ENCODE results near the gene ANKRD40.
"Not testable (repeated sequence)": the region's sequence is repeated elsewhere in the genome, so short reads cannot be mapped to it uniquely, and the experiment has no call there.

ANKRD40 gene

DNA sequence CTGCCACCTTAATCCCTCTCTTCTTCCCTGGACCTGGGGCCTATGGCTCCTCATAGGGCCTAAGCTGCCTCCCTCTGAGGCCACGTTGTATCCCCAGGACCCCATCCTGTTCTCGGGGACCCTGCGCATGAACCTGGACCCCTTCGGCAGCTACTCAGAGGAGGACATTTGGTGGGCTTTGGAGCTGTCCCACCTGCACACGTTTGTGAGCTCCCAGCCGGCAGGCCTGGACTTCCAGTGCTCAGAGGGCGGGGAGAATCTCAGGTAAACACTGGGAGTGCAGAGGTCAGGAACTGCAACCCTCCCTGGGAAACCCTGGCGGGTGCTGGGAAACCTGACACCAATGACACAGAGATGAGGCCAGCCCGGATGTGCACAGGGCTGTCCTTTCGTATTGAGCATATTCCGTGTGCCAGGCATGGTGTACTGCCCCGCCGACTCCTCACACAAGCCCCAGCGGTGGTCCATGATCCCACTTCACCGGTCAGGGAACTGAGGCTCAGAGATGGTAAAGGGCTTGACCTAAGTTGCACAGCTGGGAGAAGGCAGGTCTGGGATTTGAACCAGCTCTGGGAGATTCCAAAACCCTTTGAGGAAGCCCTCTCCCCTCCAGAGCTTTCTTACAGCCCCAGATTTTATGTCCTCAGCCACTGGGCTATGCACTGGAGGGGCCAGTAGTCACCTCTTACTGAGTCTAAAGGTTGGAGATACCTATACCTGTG lies 22.9 kb downstream of the ANKRD40 start:
- TF ChIP-seq, protein P1, sequence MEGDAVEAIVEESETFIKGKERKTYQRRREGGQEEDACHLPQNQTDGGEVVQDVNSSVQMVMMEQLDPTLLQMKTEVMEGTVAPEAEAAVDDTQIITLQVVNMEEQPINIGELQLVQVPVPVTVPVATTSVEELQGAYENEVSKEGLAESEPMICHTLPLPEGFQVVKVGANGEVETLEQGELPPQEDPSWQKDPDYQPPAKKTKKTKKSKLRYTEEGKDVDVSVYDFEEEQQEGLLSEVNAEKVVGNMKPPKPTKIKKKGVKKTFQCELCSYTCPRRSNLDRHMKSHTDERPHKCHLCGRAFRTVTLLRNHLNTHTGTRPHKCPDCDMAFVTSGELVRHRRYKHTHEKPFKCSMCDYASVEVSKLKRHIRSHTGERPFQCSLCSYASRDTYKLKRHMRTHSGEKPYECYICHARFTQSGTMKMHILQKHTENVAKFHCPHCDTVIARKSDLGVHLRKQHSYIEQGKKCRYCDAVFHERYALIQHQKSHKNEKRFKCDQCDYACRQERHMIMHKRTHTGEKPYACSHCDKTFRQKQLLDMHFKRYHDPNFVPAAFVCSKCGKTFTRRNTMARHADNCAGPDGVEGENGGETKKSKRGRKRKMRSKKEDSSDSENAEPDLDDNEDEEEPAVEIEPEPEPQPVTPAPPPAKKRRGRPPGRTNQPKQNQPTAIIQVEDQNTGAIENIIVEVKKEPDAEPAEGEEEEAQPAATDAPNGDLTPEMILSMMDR (conservative IDR thresholded peaks at IDR 0.05; ENCODE audit: low read depth, low read length): no peak
- no peak overlapping the region for H3K4me3 ChIP-seq (ENCODE audit: low read length)
- no peak for DNase-seq (ENCODE audit: low read depth)

DNA sequence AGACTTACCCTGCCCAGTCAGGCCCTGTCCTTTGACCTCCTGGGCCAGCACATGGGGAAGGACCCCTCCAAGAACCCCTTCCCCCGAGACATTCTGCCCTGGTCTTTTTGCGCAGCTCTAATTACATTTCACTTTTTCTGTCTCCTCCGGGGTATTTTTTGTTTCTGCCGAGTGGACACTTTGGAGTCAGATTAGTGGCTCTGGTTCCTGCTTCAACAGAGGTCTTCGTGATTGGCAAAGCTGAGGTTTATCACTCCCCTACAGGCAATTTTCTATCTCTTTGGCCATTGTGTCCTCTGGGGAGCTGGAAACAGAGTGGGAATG lies 23.5 kb downstream of the ANKRD40 start:
- H3K4me3 ChIP-seq (ENCODE audit: low read length): no peak overlapping the region
- DNase-seq (ENCODE audit: low read depth): no peak

DNA sequence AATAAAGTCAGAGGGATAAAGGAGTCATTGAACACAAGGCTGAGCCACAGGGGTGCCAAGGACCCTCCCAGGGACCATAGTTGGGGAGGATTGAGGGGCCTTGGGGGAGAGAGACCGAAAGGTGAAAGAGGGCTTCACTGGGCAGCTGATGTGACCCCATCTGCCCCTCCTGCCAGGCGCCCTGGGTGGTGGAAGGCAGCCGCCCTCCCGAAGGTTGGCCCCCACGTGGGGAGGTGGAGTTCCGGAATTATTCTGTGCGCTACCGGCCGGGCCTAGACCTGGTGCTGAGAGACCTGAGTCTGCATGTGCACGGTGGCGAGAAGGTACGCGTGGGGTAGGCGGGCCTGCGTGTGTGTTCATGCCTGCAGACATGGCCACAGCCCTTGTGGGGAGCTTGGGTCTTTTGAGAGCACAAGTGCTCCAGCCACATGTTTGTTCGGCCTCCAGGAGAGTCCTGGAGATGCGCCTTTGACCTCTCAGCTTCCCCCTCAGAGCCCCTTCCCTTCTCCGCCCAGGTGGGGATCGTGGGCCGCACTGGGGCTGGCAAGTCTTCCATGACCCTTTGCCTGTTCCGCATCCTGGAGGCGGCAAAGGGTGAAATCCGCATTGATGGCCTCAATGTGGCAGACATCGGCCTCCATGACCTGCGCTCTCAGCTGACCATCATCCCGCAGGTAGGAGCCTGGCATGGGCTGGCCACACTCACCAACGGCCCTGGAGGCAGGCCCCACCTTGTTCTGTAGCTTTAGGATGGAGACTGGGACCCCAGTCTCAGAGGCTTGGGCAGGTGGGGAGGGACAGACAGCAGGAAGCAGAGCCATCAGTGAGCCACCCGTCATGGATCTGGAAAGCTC lies 24.1 kb downstream of the ANKRD40 start:
- DNase-seq (ENCODE audit: low read depth): no peak
- TF ChIP-seq, protein P1 (conservative IDR thresholded peaks at IDR 0.05; ENCODE audit: low read depth, low read length): no peak
- no peak overlapping the region for H3K4me3 ChIP-seq (ENCODE audit: low read length)

More for the DNA sequence above, 23.5 kb downstream of the ANKRD40 start:
- TF ChIP-seq, protein P1 (conservative IDR thresholded peaks at IDR 0.05; ENCODE audit: low read depth, low read length): no peak

DNA sequence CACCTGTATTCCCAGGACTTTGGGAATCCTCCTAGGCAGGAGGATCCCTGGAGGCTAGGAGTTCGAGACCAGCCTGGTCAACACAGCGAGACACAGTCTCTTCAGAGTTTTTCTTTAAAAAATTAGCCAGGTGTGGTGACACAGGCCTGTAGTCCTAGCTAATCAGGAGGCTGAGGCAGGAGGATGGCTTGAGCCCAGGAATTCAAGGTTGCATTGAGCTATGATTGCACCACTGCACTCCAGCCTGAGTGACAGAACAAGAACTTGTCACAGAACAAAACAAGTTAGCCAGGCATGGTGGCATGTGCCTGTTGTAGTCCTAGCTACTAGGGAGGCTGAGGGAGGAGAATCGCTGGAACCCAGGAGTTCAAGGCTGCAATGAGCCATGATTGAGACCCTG lies 24.8 kb downstream of the ANKRD40 start:
- no peak overlapping the region for H3K4me3 ChIP-seq (ENCODE audit: low read length)
- no peak for DNase-seq (ENCODE audit: low read depth)
- TF ChIP-seq, protein P1 (conservative IDR thresholded peaks at IDR 0.05; ENCODE audit: low read depth, low read length): no peak

DNA sequence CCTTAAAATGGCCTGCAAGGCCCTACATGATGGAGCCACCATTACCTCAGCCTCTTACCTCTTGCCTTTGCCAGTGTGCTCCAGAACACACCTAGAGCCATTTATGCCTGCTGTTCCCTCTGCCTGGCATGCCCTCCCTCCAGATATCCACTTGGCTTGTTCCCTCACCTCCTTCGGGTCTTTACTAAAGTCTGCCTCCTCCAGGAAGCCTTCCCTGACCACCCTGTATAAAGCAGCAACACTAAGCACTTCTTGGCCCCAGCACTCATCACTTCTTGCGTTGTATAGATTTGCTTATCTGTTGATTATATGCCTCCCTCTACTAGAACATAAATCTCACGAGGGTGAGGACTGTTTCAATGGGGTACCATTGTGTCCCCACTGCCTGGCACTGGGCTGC lies 25.3 kb downstream of the ANKRD40 start:
- no peak for DNase-seq (ENCODE audit: low read depth)
- TF ChIP-seq, protein P1 (conservative IDR thresholded peaks at IDR 0.05; ENCODE audit: low read depth, low read length): no peak
- H3K4me3 ChIP-seq (ENCODE audit: low read length): no peak overlapping the region

DNA sequence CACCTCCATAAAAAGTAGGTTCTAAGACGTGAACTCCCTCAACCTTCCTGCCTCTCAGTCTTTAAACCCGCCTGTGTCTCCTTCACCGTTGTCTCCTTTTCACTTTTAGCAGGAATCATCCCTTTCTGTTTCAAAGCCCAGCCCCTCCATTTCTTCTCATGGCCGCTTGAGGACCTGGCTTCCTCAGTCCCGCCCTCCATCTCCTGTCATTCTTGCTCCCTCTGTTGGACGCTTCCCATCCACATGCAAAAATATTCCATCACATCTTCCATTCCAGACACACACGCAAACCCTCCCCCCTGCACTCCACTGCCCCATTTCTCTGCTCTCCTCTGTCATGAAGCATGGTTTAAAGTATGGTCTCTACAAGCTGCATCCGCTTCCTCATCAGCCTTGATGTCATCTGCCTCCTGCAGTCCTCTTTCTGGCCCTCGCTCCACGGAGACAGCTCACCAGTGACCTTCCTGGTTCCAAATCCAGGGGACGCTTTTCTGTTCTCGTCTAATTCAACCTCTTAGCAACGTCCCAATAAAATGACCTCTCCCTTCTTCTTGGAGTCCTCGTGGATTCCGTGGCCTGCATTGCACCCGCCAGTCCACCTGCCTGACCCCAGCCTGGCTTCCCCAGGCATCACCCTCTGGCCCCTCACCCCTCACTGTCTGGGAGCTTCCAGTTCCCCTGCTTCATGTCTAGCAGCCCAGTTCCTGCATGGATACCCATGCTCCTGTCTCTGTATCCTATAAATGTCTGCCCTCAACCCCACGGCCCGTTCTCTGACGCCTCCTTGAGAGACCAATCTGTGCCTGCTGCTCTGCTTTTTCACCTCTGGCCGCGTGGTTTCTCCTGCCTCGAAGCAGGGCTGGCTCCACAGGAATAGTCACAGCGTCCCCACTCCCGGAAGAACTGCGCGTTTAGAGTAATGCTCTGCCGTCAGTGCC lies 26.2 kb downstream of the ANKRD40 start:
- DNase-seq (ENCODE audit: low read depth): no peak
- no peak overlapping the region for H3K4me3 ChIP-seq (ENCODE audit: low read length)
- TF ChIP-seq, protein P1 (conservative IDR thresholded peaks at IDR 0.05; ENCODE audit: low read depth, low read length): peak; percentile 72

DNA sequence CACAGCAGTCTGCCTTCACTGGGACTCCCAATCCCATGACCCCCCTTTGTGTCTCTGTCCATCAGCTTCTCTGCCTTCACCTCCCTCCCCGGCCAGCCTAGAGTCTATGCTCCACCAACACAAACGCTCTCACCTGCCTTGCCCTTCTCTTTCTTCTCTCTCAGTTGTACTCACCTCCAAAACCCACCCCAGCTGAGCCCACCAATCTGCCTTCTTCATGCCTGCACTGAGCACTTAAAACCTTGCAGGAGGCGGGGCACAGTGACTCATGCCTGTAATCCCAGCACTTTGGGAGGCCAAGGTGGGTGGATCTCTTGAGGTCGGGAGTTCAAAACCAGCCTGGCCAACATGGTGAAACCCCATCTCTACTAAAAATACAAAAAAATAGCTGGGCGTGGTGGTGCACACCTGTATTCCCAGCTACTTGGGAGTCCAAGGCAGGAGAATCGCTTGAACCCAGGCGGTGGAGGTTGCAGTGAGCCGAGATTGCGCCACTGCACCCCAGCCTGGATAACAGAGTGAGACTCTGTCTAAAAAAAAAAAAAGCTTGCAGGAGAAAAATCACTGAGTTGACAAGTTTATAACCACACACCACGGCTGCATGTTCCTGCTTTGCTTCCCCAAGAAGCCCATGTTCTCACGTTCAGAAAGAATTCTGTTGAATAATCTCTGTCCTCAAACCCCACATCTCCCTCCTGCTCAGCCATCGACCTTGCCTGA lies 27.0 kb downstream of the ANKRD40 start:
- not testable (repeated sequence) for H3K4me3 ChIP-seq (ENCODE audit: low read length); DNase-seq (ENCODE audit: low read depth)
